Thyroid gland (tissue), 4 donors: ENCODE results near the gene C16orf82. TPM values are rescaled to one million over a fixed set of nuclear protein-coding genes. Genes with fewer than 3 reads are reported as not detected.

Experiments
- DNase-seq, 2 donors: peaks; one replicate each; pipeline ENCODE4 v3.0.0-alpha.2; 2019
- H3K27ac ChIP-seq, 3 donors: fragments of 200-600 bp; sonication (generic); 1 replicate in 2 of 3; 2 replicates in 1 of 3; pipeline ENCODE4 v1.5.1; 2016 to 2019; ENCODE audit warnings: mild to moderate bottlenecking in 1 of 3, moderate library complexity in 1 of 3
- H3K27me3 ChIP-seq: fragments of 200-600 bp; sonication (generic); one replicate; pipeline ENCODE4 v1.5.1; 2019
- H3K36me3 ChIP-seq, 2 donors: fragments of 200-600 bp; sonication (generic); one replicate each; pipeline ENCODE4 v1.5.1; 2016 to 2019
- H3K4me1 ChIP-seq, 2 donors: fragments of 200-600 bp; sonication (generic); one replicate each; pipeline ENCODE4 v1.5.1; 2017 to 2019
- H3K4me3 ChIP-seq, 3 donors: fragments of 200-600 bp; sonication (generic); replicated peaks in 1 of 3; 1 replicate in 2 of 3; 2 replicates in 1 of 3; pipeline ENCODE4 v1.5.1; 2016; ENCODE audit warnings: mild to moderate bottlenecking in 1 of 3
- H3K9me3 ChIP-seq: fragments of 200-600 bp; sonication (generic); one replicate; pipeline ENCODE4 v1.5.1; 2017
- POLR2A ChIP-seq, 2 donors: fragments of 450-650 bp; IDR thresholded peaks; one replicate each; pipeline ENCODE4 v1.6.1; 2017; ENCODE audit warnings: antibody characterized with exemption in 2 of 2, mild to moderate bottlenecking in 2 of 2, moderate library complexity in 1 of 2
- WGBS, 2 donors: methylation state at CpG; one replicate each; pipeline ENCODE4 v1.1.5; 2017; 5-methylcytosine and 5-hydroxymethylcytosine counted together
- intact Hi-C: fragments of 100-400 bp; cut with DNase I; formaldehyde crosslinking; loops from one replicate; pipeline ENCODE4 v1.15.1; 2023
- total RNA-seq, 4 donors: library from RNA; depleted of rRNA; stranded (reverse); fragments of >200 nt; gene quantifications; one replicate each; pipeline ENCODE4 v1.2.3, GENCODE V29; 2016
- TF ChIP-seq, protein P1 (sequence below), 6 experiments: fragments of 200-600 bp in 3 of 6; fragments of 450-650 bp in 3 of 6; sonication (generic) in 3 of 6; IDR thresholded peaks; one replicate each; pipeline ENCODE4 v1.5.1; 2016 to 2019; ENCODE audit warnings: antibody characterized with exemption in 6 of 6, mild to moderate bottlenecking in 2 of 6, inconsistent platforms in 1 of 6, moderate library complexity in 1 of 6

Gene C16orf82
- total RNA-seq, result 1 to 10 TPM in 1 of 4 donors, under 1 TPM in 1, not detected in 2; 0.11 to 1.3 TPM

- Histone ChIP-seq H3K27ac (no peak within 1 kb of the TSS), H3K9me3 (no peaks in the 10 kb centered on the region), H3K27me3 (no peaks in the 10 kb centered on the region), H3K36me3 (no peaks in the 10 kb centered on the region), H3K4me3 (no peak within 1 kb of the TSS), H3K4me1 (no peaks in the 10 kb centered on the region)
- intact Hi-C loops, result no loop called here
- 19 to 45% methylated on average over 6 to 14 of the region's 22 CpGs for WGBS, 2 donors
- TF ChIP-seq POLR2A (IDR thresholded peaks at IDR 0.05), result no peak
- DNase-seq, result no peak
Measured at GRCh38 chr16:27066668-27067537, at the start of gene C16orf82. TSS of gene C16orf82 (plus strand) at chr16:27066927.

DNA sequence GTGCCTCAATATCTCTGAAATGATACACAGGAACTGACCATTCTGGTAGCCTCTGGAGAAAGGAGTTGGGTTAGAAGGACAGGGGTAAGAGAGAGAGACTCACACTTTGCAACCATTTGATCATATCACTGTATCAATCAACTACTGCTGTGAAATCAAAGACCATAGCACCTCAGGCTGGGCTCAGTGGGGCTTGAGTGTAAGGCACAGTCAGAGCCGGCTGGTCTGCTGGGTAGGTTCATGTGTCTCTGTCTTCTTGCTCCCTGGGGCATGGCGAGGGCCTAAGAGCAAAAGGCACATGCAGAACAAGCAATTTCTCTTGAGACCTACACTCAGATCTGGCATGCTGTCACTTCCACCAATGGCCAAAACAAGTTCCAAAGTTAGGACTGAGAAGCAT is 46.7 kb upstream of the C16orf82 start:
- no peaks in the 10 kb centered on the region for H3K36me3 ChIP-seq
- WGBS, 2 donors, result 67 to 83% methylated on average over 2 of the region's 2 CpGs
- no peaks in the 10 kb centered on the region for H3K9me3 ChIP-seq
- no peaks in the 10 kb centered on the region for H3K4me1 ChIP-seq
- TF ChIP-seq, protein P1, sequence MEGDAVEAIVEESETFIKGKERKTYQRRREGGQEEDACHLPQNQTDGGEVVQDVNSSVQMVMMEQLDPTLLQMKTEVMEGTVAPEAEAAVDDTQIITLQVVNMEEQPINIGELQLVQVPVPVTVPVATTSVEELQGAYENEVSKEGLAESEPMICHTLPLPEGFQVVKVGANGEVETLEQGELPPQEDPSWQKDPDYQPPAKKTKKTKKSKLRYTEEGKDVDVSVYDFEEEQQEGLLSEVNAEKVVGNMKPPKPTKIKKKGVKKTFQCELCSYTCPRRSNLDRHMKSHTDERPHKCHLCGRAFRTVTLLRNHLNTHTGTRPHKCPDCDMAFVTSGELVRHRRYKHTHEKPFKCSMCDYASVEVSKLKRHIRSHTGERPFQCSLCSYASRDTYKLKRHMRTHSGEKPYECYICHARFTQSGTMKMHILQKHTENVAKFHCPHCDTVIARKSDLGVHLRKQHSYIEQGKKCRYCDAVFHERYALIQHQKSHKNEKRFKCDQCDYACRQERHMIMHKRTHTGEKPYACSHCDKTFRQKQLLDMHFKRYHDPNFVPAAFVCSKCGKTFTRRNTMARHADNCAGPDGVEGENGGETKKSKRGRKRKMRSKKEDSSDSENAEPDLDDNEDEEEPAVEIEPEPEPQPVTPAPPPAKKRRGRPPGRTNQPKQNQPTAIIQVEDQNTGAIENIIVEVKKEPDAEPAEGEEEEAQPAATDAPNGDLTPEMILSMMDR (IDR thresholded peaks at IDR 0.05), result no peak
- TF ChIP-seq POLR2A (IDR thresholded peaks at IDR 0.05), result no peak
- no peak for DNase-seq
- intact Hi-C loops, result no loop called here
- H3K4me3 ChIP-seq, result no peak overlapping the region
- no peaks in the 10 kb centered on the region for H3K27me3 ChIP-seq
- H3K27ac ChIP-seq, result no peak overlapping the region

GRCh38 chr16:27024010-27024409 is 42.7 kb upstream of the C16orf82 start:
- Histone ChIP-seq H3K4me3 (no peak overlapping the region), H3K27ac (no peak overlapping the region), H3K27me3 (no peaks in the 10 kb centered on the region), H3K9me3 (no peaks in the 10 kb centered on the region), H3K36me3 (no peaks in the 10 kb centered on the region), H3K4me1 (no peaks in the 10 kb centered on the region)
- intact Hi-C loops, result no loop called here
- TF ChIP-seq, protein P1 (IDR thresholded peaks at IDR 0.05), result no peak
- TF ChIP-seq POLR2A (IDR thresholded peaks at IDR 0.05), result no peak
- DNase-seq, result no peak
- WGBS, 2 donors, result 79 to 90% methylated on average over 2 of the region's 2 CpGs

DNA sequence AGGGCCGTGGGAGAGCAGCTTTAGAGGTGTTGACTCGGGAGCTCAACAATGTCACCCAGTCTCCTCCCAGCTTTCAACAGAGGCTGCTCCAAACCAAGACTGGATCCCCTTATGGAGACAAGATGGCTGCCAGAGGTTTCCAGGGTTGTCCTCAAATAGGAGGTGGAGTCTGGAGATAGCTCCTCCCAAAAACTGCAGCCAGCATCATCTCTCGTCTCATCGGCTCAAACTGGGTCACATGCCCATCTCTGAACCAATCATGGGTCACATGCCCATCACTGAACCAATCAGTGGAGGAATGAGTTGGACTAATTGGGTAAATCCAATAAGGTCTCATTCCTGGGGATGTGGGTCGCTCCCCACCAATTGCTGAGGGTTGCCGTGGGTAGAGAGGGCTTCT is 41.1 kb upstream of the C16orf82 start:
- 74 to 85% methylated on average over 6 of the region's 6 CpGs for WGBS, 2 donors
- Histone ChIP-seq H3K9me3 (no peaks in the 10 kb centered on the region), H3K36me3 (no peaks in the 10 kb centered on the region), H3K4me1 (no peaks in the 10 kb centered on the region), H3K4me3 (no peak overlapping the region), H3K27me3 (no peaks in the 10 kb centered on the region), H3K27ac (no peak overlapping the region)
- intact Hi-C loops, result no loop called here
- no peak for DNase-seq
- no peak for TF ChIP-seq POLR2A (IDR thresholded peaks at IDR 0.05)
- TF ChIP-seq, protein P1 (IDR thresholded peaks at IDR 0.05), result no peak

DNA sequence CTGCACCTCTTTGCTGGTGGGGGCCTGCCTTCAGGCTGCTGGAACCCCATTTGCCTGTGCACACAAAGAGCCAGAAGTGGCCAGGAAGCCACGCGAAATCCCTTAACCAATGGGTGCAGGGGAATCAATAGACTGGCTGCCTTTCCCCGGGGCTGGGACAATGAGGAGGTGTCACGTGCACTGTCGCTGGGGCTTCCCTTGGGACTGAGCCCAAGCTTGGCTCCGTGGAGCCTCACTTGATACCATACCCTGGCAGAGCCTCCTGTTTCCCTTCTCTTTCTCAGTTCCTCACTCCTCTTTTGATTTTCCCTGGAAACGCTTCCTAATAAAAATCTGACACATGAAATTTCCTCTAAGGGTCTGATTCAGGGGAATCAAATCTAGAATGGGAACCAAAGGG is 38.8 kb upstream of the C16orf82 start:
- H3K9me3 ChIP-seq, result no peaks in the 10 kb centered on the region
- H3K36me3 ChIP-seq, result no peaks in the 10 kb centered on the region
- no peak overlapping the region for H3K4me3 ChIP-seq
- H3K4me1 ChIP-seq, result no peaks in the 10 kb centered on the region
- TF ChIP-seq, protein P1 (IDR thresholded peaks at IDR 0.05), result no peak
- no peak for TF ChIP-seq POLR2A (IDR thresholded peaks at IDR 0.05)
- H3K27me3 ChIP-seq, result no peaks in the 10 kb centered on the region
- no peak overlapping the region for H3K27ac ChIP-seq
- intact Hi-C loops, result no loop called here
- no peak for DNase-seq
- WGBS, 2 donors, result 59 to 76% methylated on average over 7 of the region's 7 CpGs
